HG03457 (cell line): ENCODE results near the gene SPRR2E.
"Not testable (repeated sequence)": the region's sequence is repeated elsewhere in the genome, so short reads cannot be mapped to it uniquely, and the experiment has no call there.

Experiments
- ATAC-seq: cut with Tn5 transposase; IDR thresholded peaks from one replicate; pipeline ENCODE4 v1.9.1; 2021; ENCODE audit warnings: moderate number of reproducible peaks; ENCODE audit not compliant: unreplicated experiment

Gene SPRR2E

GRCh38 chr1:153094426-153094825 lies at the start of gene SPRR2E:
Gene SPRR2E, minus strand, starts transcription at chr1:153094526. Its CDS starts 775 bp downstream, at chr1:153093751.
- ATAC-seq: no peak

- ATAC-seq: no peak
Measured at GRCh38 chr1:153141377-153141776, 47.1 kb upstream of the SPRR2E start.

- ATAC-seq: no peak
Measured at GRCh38 chr1:153140484-153140883, 46.2 kb upstream of the SPRR2E start.

- ATAC-seq: no peak
Measured at GRCh38 chr1:153133743-153134142, 39.4 kb upstream of the SPRR2E start.

- no peak for ATAC-seq
Measured at GRCh38 chr1:153133267-153133666, 38.9 kb upstream of the SPRR2E start.

- ATAC-seq: not testable (repeated sequence)
Measured at GRCh38 chr1:153128688-153129087, 34.4 kb upstream of the SPRR2E start.

- ATAC-seq: no peak
Measured at GRCh38 chr1:153127296-153127695, 33.0 kb upstream of the SPRR2E start.

GRCh38 chr1:153125536-153125935 lies 31.2 kb upstream of the SPRR2E start:
- ATAC-seq: no peak

- ATAC-seq: not testable (repeated sequence)
Measured at GRCh38 chr1:153123793-153124192, 29.5 kb upstream of the SPRR2E start.

GRCh38 chr1:153122831-153123421 lies 28.6 kb upstream of the SPRR2E start:
- no peak for ATAC-seq

- ATAC-seq: no peak
Measured at GRCh38 chr1:153120945-153121344, 26.6 kb upstream of the SPRR2E start.

GRCh38 chr1:153119491-153119971 lies 25.2 kb upstream of the SPRR2E start:
- ATAC-seq: no peak

- not testable (repeated sequence) for ATAC-seq
Measured at GRCh38 chr1:153115264-153115663, 20.9 kb upstream of the SPRR2E start.

- no peak for ATAC-seq
Measured at GRCh38 chr1:153113416-153113815, 19.1 kb upstream of the SPRR2E start, which contains the start of gene SPRR2F. Gene SPRR2F, minus strand, starts transcription at chr1:153113516. Its CDS starts 783 bp downstream, at chr1:153112733.

GRCh38 chr1:153112454-153112853 lies 18.1 kb upstream of the SPRR2E start:
- ATAC-seq: not testable (repeated sequence)

- no peak for ATAC-seq
Measured at GRCh38 chr1:153100245-153100644, 5.9 kb upstream of the SPRR2E start.

GRCh38 chr1:153099461-153100045 lies 5.2 kb upstream of the SPRR2E start:
- ATAC-seq: no peak

GRCh38 chr1:153095764-153096163 lies 1.4 kb upstream of the SPRR2E start:
- no peak for ATAC-seq

GRCh38 chr1:153087652-153088051 lies 6.7 kb downstream of the SPRR2E start:
- no peak for ATAC-seq

- ATAC-seq: no peak
Measured at GRCh38 chr1:153081736-153082135, 12.6 kb downstream of the SPRR2E start.

GRCh38 chr1:153072806-153073726 lies 21.3 kb downstream of the SPRR2E start:
- ATAC-seq: no peak
